Measurements from ENCODE around the gene HDX.

- no peak for TF ChIP-seq CTCF (conservative IDR thresholded peaks at IDR 0.05; ENCODE audit: low read depth in 2 of 2)
- no peak for TF ChIP-seq REST (IDR thresholded peaks at IDR 0.05; ENCODE audit: unreplicated experiment)
- TF ChIP-seq EZH2phosphoT487 (IDR thresholded peaks at IDR 0.05; ENCODE audit: unreplicated experiment): no peak
- no peak for TF ChIP-seq POLR2AphosphoS5 (IDR thresholded peaks at IDR 0.05; ENCODE audit: low read depth)
- no peak for TF ChIP-seq EZH2 (IDR thresholded peaks at IDR 0.05; ENCODE audit: low read depth, unreplicated experiment)
- TF ChIP-seq NANOG (IDR thresholded peaks at IDR 0.05; ENCODE audit: borderline replicate concordance): no peak
- TF ChIP-seq CREB1 (CRISPR knock-in tag; IDR thresholded peaks at IDR 0.05; ENCODE audit: low read depth): no peak
- no peak for TF ChIP-seq JUNB (IDR thresholded peaks at IDR 0.05; ENCODE audit: unreplicated experiment)
These were observed 13.8 kb downstream of the HDX start for GRCh38 chrX:84488426-84488825.
